Keratinocyte (primary cell): Measurements from ENCODE around the gene PLXNB2.

Experiments
- EZH2 ChIP-seq: IDR thresholded peaks from one replicate; pipeline ENCODE4 v1.6.1; 2012; ENCODE audit warnings: inconsistent platforms, mild to moderate bottlenecking, low read length, moderate library complexity
- TF ChIP-seq, protein P1 (sequence below), 3 experiments: IDR thresholded peaks in 1 of 3; conservative IDR thresholded peaks in 1 of 3; optimal IDR thresholded peaks in 1 of 3; 2 replicates in 2 of 3; 3 replicates in 1 of 3; pipeline versions ENCODE3 to v1.5.1; 2011; ENCODE audit warnings: low read length in 3 of 3, mild to moderate bottlenecking in 3 of 3, moderate library complexity in 2 of 3, control low read depth in 1 of 3, inconsistent platforms in 1 of 3; ENCODE audit not compliant: insufficient read depth in 2 of 3; ENCODE audit errors: extremely low read depth in 1 of 3

DNA sequence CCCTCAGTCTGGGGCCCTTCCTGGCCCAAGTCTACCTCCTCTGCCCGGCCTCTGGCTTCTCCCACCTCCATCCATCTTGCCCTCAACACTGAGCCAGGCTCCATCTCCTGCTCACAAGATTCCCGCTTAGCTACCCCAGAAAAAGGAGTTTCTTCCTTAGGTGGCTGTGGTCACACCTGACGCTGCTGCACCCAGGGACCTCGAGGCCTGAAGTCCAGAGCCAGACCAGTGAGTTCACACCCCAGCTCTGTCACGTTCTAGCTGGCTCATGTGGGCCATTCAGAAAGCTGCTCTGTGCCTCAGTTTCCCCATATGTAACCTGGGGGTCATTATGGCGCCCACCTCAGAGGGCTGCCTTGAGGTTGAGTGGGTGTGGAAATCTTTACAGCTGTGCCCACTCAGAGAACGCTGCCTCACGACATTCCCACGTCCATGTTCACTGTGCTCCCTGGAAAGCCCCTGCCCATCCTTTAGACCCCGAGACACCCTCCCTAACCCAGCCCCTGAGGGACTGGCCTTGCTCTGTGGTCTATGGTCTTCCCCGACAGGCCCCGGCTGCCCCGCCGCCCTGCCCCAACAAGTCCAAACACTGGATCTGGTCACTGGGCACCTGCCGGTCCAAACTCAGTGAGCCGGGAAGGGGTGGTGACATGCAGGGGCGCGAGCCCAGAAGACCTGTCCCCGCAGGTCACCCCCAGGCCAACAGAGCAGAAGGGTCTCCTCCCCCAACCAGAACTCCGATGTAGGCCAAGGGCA is 9.8 kb downstream of the PLXNB2 start:
- TF ChIP-seq, protein P1, sequence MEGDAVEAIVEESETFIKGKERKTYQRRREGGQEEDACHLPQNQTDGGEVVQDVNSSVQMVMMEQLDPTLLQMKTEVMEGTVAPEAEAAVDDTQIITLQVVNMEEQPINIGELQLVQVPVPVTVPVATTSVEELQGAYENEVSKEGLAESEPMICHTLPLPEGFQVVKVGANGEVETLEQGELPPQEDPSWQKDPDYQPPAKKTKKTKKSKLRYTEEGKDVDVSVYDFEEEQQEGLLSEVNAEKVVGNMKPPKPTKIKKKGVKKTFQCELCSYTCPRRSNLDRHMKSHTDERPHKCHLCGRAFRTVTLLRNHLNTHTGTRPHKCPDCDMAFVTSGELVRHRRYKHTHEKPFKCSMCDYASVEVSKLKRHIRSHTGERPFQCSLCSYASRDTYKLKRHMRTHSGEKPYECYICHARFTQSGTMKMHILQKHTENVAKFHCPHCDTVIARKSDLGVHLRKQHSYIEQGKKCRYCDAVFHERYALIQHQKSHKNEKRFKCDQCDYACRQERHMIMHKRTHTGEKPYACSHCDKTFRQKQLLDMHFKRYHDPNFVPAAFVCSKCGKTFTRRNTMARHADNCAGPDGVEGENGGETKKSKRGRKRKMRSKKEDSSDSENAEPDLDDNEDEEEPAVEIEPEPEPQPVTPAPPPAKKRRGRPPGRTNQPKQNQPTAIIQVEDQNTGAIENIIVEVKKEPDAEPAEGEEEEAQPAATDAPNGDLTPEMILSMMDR (optimal IDR thresholded peaks at IDR 0.05 in 1 of 3, IDR thresholded peaks at IDR 0.05 in 1 of 3, conservative IDR thresholded peaks at IDR 0.05 in 1 of 3; ENCODE audit: extremely low read depth in 1 of 3, insufficient read depth in 2 of 3, low read length in 3 of 3): no peak
- no peak for TF ChIP-seq EZH2
